SU-DHL-6 (cell line): ENCODE data around the gene TFAP2D.

Experiments
- H2AFZ ChIP-seq: fragments of 200-600 bp; sonication (generic); 2 replicates; pipeline ENCODE4 v1.6.1; 2014; ENCODE audit warnings: low read depth, mild to moderate bottlenecking, moderate library complexity, mixed read lengths, antibody characterized with exemption, low read length; ENCODE audit not compliant: severe bottlenecking
- H3F3A ChIP-seq: fragments of 200-600 bp; shearing (Covaris generic); 2 replicates; pipeline ENCODE4 v1.6.0; 2016; ENCODE audit warnings: antibody characterized with exemption, mild to moderate bottlenecking; ENCODE audit not compliant: insufficient read depth
- H3K27ac ChIP-seq: fragments of 200-600 bp; sonication (generic); 2 replicates; pipeline ENCODE4 v1.5.1; 2016; ENCODE audit warnings: low read depth, mild to moderate bottlenecking, low read length, moderate library complexity, mixed read lengths
- H3K27me3 ChIP-seq: fragments of 200-600 bp; sonication (generic), shearing (Covaris generic); 2 replicates; pipeline ENCODE4 v1.6.0; 2014; ENCODE audit warnings: mild to moderate bottlenecking, low read length
- H3K36me3 ChIP-seq: fragments of 200-600 bp; sonication (generic); 2 replicates; pipeline ENCODE4 v1.6.1; 2014; ENCODE audit warnings: mild to moderate bottlenecking, low read length, mixed read lengths
- H3K4me2 ChIP-seq: fragments of 300-600, 200-600 bp; shearing (Covaris generic), sonication (generic); 2 replicates; pipeline ENCODE4 v1.6.0; 2014; ENCODE audit warnings: low read length, low read depth, mild to moderate bottlenecking; ENCODE audit not compliant: poor library complexity, severe bottlenecking
- H3K4me3 ChIP-seq: fragments of 200-600 bp; sonication (generic); 2 replicates; pipeline ENCODE4 v1.5.1; 2014; ENCODE audit warnings: antibody characterized with exemption, low read length, mild to moderate bottlenecking, mixed read lengths; ENCODE audit not compliant: insufficient read depth, poor library complexity, severe bottlenecking
- H3K79me2 ChIP-seq: fragments of 200-600 bp; sonication (generic); 2 replicates; pipeline ENCODE4 v1.6.1; 2014; ENCODE audit warnings: mild to moderate bottlenecking, low read length, moderate library complexity; ENCODE audit not compliant: insufficient read depth
- H3K9ac ChIP-seq: fragments of 200-600 bp; sonication (generic); 2 replicates; pipeline ENCODE4 v1.7.0; 2014; ENCODE audit warnings: mild to moderate bottlenecking, low read length
- H3K9me2 ChIP-seq: fragments of 200-600 bp; sonication (generic); replicated peaks from 2 replicates; pipeline ENCODE4 v1.6.1; 2014; ENCODE audit warnings: low read length; ENCODE audit not compliant: insufficient read depth
- H3K9me3 ChIP-seq: fragments of 200-600 bp; sonication (generic); 2 replicates; pipeline ENCODE4 v1.6.1; 2014; ENCODE audit warnings: low read length, mixed read lengths; ENCODE audit not compliant: insufficient read depth
- H4K20me1 ChIP-seq: fragments of 200-600 bp; sonication (generic); 2 replicates; pipeline ENCODE4 v1.6.1; 2014; ENCODE audit warnings: low read depth, mild to moderate bottlenecking, antibody characterized with exemption, low read length, moderate library complexity, mixed read lengths
- CTCF ChIP-seq: fragments of 200-600 bp; sonication (generic); IDR thresholded peaks from one replicate; pipeline ENCODE4 v1.5.1; 2017; ENCODE audit warnings: antibody characterized with exemption, mild to moderate bottlenecking, low read length, moderate library complexity; ENCODE audit not compliant: insufficient read depth, poor library complexity, severe bottlenecking
- EZH2phosphoT487 ChIP-seq: fragments of 200-600 bp; sonication (generic), shearing (Covaris generic); conservative IDR thresholded peaks from 2 replicates; pipeline ENCODE4 v1.6.1; 2018; ENCODE audit warnings: mild to moderate bottlenecking, antibody characterized with exemption, low read length, moderate library complexity, mixed read lengths

TFAP2D gene

GRCh38 chr6:50804283-50804682 is 91.0 kb downstream of the TFAP2D start:
- Histone ChIP-seq H3K4me2 (no peak overlapping the region), H3K9me2 (no peaks in the 10 kb centered on the region), H3K9me3 (no peaks in the 10 kb centered on the region), H3K9ac (no peak overlapping the region), H3K27me3 (no peaks in the 10 kb centered on the region), H3F3A (no peaks in the 10 kb centered on the region), H4K20me1 (no peaks in the 10 kb centered on the region), H3K79me2 (no peaks in the 10 kb centered on the region), H3K36me3 (no peaks in the 10 kb centered on the region), H2AFZ (no peak overlapping the region), H3K27ac (no peak overlapping the region), H3K4me3 (no peak overlapping the region)
- TF ChIP-seq EZH2phosphoT487 = no peak
- no peak for TF ChIP-seq CTCF

- Histone ChIP-seq H3K9me2 (no peaks in the 10 kb centered on the region), H3K27ac (no peak overlapping the region), H3K36me3 (no peaks in the 10 kb centered on the region), H3F3A (no peaks in the 10 kb centered on the region), H3K9ac (no peak overlapping the region), H3K79me2 (no peaks in the 10 kb centered on the region), H3K9me3 (no peaks in the 10 kb centered on the region), H4K20me1 (no peaks in the 10 kb centered on the region), H3K27me3 (no peaks in the 10 kb centered on the region), H3K4me3 (no peak overlapping the region), H2AFZ (no peak overlapping the region), H3K4me2 (no peak overlapping the region)
- no peak for TF ChIP-seq EZH2phosphoT487
- TF ChIP-seq CTCF = no peak
Measured at GRCh38 chr6:50807035-50807434, 93.7 kb downstream of the TFAP2D start.

GRCh38 chr6:50815436-50816114 is 102.2 kb downstream of the TFAP2D start:
- Histone ChIP-seq H4K20me1 (no peaks in the 10 kb centered on the region), H3K79me2 (no peaks in the 10 kb centered on the region), H3K4me2 (peak overlapping the region; percentile 58), H3K9me2 (no peaks in the 10 kb centered on the region), H3K36me3 (no peaks in the 10 kb centered on the region), H3K27ac (no peak overlapping the region), H2AFZ (peak overlapping the region; percentile 20), H3K9me3 (no peaks in the 10 kb centered on the region), H3F3A (no peaks in the 10 kb centered on the region), H3K27me3 (no peaks in the 10 kb centered on the region), H3K4me3 (peak overlapping the region; percentile 33), H3K9ac (peak overlapping the region; percentile 8; the same call in 1 of the 2 replicates)
- TF ChIP-seq EZH2phosphoT487 (0 out of 2 replicates have a peak, but pooled peaks have one; percentile 17), CTCF (peak; percentile 62)
